ENCODE data around the gene IDE.

IDE gene

GRCh38 chr10:92598321-92598720, 24.4 kb upstream of the IDE start:
- Histone ChIP-seq H3K9me3 (ENCODE audit: insufficient read depth, low read length) (no peaks in the 10 kb centered on the region), H2AFZ (ENCODE audit: low read depth, low read length) (no peak overlapping the region), H3K36me3 (replicated peaks; ENCODE audit: low read depth, low read length) (peaks cover 13% of the 10 kb centered on the region), H4K20me1 (ENCODE audit: insufficient read depth, low read length) (peaks cover 51% of the 10 kb centered on the region), H3K27me3 (ENCODE audit: low read depth, low read length) (no peaks in the 10 kb centered on the region), H3K9ac (ENCODE audit: low read length) (no peak overlapping the region), H3K4me3 (ENCODE audit: low read length) (no peak overlapping the region), H3K79me2 (ENCODE audit: low read length) (peaks cover 100% of the 10 kb centered on the region), H3K4me1 (ENCODE audit: low read length) (peaks cover 26% of the 10 kb centered on the region), H3K4me2 (ENCODE audit: low read length) (no peak overlapping the region), H3K27ac (ENCODE audit: low read length) (no peak overlapping the region)
- no peak for TF ChIP-seq EZH2phosphoT487 (IDR thresholded peaks at IDR 0.05; ENCODE audit: low read depth)
- TF ChIP-seq, protein P1, sequence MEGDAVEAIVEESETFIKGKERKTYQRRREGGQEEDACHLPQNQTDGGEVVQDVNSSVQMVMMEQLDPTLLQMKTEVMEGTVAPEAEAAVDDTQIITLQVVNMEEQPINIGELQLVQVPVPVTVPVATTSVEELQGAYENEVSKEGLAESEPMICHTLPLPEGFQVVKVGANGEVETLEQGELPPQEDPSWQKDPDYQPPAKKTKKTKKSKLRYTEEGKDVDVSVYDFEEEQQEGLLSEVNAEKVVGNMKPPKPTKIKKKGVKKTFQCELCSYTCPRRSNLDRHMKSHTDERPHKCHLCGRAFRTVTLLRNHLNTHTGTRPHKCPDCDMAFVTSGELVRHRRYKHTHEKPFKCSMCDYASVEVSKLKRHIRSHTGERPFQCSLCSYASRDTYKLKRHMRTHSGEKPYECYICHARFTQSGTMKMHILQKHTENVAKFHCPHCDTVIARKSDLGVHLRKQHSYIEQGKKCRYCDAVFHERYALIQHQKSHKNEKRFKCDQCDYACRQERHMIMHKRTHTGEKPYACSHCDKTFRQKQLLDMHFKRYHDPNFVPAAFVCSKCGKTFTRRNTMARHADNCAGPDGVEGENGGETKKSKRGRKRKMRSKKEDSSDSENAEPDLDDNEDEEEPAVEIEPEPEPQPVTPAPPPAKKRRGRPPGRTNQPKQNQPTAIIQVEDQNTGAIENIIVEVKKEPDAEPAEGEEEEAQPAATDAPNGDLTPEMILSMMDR (IDR thresholded peaks at IDR 0.05; ENCODE audit: low read depth, low read length), result no peak

DNA sequence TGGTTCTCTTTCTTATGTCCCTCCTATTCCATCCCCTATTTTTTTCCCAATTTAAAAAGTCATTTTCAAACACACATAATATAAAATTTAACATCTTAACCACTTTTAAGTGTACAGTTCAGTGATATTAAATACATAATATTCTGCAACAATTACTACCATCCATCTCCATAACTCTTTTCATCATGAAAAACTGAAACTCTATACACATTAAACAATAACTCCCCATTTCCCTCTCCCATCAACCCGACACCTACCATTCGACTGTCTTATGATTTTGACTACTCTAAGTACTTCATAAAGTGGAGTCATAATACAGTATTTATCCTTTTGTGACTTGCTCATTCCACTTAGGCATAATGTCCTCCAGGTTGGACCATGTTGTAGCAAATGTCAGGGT, 21.6 kb upstream of the IDE start:
- Histone ChIP-seq H3K9ac (ENCODE audit: low read length) (no peak overlapping the region), H2AFZ (ENCODE audit: low read depth, low read length) (no peak overlapping the region), H3K79me2 (ENCODE audit: low read length) (peaks cover 76% of the 10 kb centered on the region), H3K27me3 (ENCODE audit: low read depth, low read length) (no peaks in the 10 kb centered on the region), H3K4me3 (ENCODE audit: low read length) (peak overlapping the region; percentile 97), H3K36me3 (replicated peaks; ENCODE audit: low read depth, low read length) (peaks cover 7% of the 10 kb centered on the region), H3K9me3 (ENCODE audit: insufficient read depth, low read length) (no peaks in the 10 kb centered on the region), H3K27ac (ENCODE audit: low read length) (no peak overlapping the region), H4K20me1 (ENCODE audit: insufficient read depth, low read length) (peaks cover 36% of the 10 kb centered on the region), H3K4me1 (ENCODE audit: low read length) (peaks cover 28% of the 10 kb centered on the region), H3K4me2 (ENCODE audit: low read length) (peak overlapping the region; percentile 94)
- no peak for TF ChIP-seq EZH2phosphoT487 (IDR thresholded peaks at IDR 0.05; ENCODE audit: low read depth)
- TF ChIP-seq, protein P1 (IDR thresholded peaks at IDR 0.05; ENCODE audit: low read depth, low read length), result no peak

GRCh38 chr10:92593619-92594588, 20.0 kb upstream of the IDE start:
- H3K4me2 ChIP-seq (ENCODE audit: low read length), result peak overlapping the region; percentile 94
- no peak for TF ChIP-seq EZH2phosphoT487 (IDR thresholded peaks at IDR 0.05; ENCODE audit: low read depth)
- TF ChIP-seq, protein P1 (IDR thresholded peaks at IDR 0.05; ENCODE audit: low read depth, low read length), result no peak
- H2AFZ ChIP-seq (ENCODE audit: low read depth, low read length), result 0 out of 2 replicates have a peak overlapping the region, but pooled peaks have one; percentile 41
- peaks cover 36% of the 10 kb centered on the region for H4K20me1 ChIP-seq (ENCODE audit: insufficient read depth, low read length)
- H3K9ac ChIP-seq (ENCODE audit: low read length), result peak overlapping the region; percentile 98
- H3K4me1 ChIP-seq (ENCODE audit: low read length), result peaks cover 33% of the 10 kb centered on the region
- no peaks in the 10 kb centered on the region for H3K9me3 ChIP-seq (ENCODE audit: insufficient read depth, low read length)
- H3K4me3 ChIP-seq (ENCODE audit: low read length), result peak overlapping the region; percentile 97
- peaks cover 7% of the 10 kb centered on the region for H3K36me3 ChIP-seq (replicated peaks; ENCODE audit: low read depth, low read length)
- H3K79me2 ChIP-seq (ENCODE audit: low read length), result peaks cover 60% of the 10 kb centered on the region
- peak overlapping the region; percentile 95 for H3K27ac ChIP-seq (ENCODE audit: low read length)
- H3K27me3 ChIP-seq (ENCODE audit: low read depth, low read length), result no peaks in the 10 kb centered on the region

All from OCI-LY3 (cell line).